ENCODE results near the gene FOXN1.

DNA sequence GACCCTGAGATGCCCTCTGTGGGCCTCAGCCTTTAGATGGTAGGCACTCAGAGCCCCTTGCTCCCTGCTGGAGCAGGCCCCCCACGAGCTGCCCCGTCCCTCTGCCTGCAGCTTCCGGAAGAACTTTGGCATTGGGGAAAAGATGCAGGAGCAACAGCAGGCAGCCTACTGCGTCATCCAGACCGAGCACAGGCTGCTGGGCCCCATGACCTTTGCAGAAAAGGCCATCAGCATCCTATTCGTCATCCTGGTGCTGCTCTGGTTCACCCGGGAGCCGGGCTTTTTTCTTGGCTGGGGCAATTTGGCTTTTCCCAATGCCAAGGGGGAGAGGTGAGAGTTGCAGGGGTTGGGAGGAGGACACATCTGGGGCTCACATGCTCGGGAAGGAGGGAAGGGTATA is 12.7 kb upstream of the FOXN1 start:
- TF ChIP-seq, protein P1, sequence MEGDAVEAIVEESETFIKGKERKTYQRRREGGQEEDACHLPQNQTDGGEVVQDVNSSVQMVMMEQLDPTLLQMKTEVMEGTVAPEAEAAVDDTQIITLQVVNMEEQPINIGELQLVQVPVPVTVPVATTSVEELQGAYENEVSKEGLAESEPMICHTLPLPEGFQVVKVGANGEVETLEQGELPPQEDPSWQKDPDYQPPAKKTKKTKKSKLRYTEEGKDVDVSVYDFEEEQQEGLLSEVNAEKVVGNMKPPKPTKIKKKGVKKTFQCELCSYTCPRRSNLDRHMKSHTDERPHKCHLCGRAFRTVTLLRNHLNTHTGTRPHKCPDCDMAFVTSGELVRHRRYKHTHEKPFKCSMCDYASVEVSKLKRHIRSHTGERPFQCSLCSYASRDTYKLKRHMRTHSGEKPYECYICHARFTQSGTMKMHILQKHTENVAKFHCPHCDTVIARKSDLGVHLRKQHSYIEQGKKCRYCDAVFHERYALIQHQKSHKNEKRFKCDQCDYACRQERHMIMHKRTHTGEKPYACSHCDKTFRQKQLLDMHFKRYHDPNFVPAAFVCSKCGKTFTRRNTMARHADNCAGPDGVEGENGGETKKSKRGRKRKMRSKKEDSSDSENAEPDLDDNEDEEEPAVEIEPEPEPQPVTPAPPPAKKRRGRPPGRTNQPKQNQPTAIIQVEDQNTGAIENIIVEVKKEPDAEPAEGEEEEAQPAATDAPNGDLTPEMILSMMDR (conservative IDR thresholded peaks at IDR 0.05 in 1 of 2, IDR thresholded peaks at IDR 0.05 in 1 of 2; ENCODE audit: low read depth in 1 of 2, low read length in 2 of 2), result no peak
- no peak for TF ChIP-seq EZH2 (IDR thresholded peaks at IDR 0.05; ENCODE audit: low read length, missing control alignments)

Data from fibroblast of lung (primary cell).